NCI-H345 treated with DMSO at 0.1 percent for 48 hours (cell line): ENCODE results near the gene EPOP.
"Not testable (repeated sequence)": the region's sequence is repeated elsewhere in the genome, so short reads cannot be mapped to it uniquely, and the experiment has no call there.

Experiments
- DNase-seq: peaks from one replicate; lab custom pipeline; 2025; ENCODE audit not compliant: unreplicated experiment; lab: John Stamatoyannopoulos, UW

EPOP gene

DNA sequence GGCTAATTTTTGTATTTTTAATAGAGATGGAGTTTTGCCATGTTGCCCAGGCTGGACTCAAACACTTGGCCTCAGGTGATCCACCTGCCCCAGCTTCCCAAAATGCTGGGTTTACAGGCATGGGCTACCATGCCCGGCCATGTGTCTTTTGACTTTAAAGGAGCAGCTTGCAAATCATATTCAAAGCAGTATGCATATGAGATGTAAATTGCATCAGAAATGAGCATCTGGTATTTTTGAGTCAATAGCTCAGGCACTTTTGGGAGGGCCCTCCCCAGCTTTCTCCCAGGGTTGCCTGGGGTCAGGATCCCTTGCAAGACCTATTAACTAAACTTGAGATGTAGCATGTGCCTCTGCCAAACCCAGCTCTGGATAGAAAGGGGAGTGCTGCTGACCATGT is 21.5 kb downstream of the EPOP start:
- DNase-seq: no peak

DNA sequence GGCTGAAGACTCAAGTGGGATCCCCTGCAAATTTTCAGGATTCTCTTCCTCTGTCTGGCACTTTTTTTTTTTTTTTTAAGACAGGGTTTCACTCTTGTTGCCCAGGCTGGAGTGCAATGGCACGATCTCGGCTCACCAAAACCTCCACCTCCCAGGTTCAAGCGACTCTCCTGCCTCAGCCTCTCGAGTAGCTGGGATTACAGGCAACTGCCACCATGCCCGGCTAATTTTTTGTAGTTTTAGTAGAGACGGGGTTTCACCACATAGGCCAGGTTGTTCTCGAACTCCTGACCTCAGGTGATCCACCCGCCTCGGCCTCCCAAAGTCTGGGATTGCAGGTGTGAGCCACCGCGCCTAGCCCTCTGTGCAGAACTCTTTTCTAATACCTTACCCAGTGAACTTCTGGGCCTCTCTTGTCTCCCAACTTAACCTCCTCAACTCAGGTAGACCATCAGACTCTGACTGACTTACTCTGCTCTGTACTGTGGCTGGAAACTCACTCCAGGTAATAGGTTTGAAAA is 24.0 kb downstream of the EPOP start:
- DNase-seq: not testable (repeated sequence)

DNA sequence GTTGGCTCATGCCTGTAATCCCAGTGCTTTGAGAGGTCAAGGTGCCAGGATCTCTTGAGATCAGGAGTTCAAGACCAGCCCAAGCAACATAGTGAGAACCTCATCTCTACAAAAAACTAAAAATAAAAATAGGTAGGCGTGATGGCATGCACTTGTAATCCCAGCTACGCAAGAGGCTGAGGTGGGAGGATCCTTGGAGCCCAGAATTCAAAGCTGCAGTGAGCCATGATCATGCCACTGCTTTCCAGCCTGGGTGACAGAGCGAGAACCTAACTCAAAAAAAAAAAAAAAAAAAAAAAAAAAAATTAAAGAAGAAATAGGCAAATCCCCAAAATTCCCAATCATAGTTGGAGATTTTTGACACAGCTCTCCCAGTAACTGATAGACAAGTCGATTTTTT is 36.8 kb downstream of the EPOP start:
- no peak for DNase-seq

DNA sequence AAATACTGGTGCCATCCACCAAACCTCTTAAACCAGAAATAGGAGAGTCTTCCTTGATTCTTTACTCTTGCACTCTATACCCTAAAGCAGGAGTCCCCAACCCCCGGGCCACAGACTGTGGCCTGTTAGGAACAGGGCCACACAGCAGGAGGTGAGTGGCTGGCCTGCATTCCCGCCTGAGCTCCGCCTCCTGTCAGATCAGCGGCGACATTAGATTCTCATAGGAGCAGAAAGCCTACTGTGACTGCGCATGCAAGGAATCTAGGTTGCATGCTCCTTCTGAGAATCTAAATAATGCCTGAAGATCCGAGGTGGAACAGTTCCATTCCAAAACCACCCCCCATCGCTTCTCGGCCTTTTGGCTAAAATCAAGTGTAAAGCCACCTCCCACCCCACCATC is 38.7 kb downstream of the EPOP start:
- no peak for DNase-seq

DNA sequence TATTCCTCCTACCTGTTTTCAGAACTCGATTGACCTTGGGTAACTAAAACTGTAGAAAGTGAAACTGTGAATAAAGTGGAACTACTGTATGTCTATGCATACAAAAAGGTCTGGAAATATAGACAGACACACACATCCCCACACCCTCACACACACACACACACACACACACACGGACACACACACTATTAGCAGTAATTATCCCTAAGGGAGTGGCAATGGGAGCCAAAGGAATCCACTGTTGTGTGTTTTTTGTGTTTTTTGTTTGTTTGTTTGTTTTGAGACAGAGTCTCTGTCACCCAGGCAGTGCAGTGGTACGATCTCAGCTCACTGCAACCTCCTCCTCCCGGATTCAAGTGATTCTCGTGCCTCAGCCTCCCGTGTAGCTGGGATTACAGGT is 42.4 kb downstream of the EPOP start:
- no peak for DNase-seq

DNA sequence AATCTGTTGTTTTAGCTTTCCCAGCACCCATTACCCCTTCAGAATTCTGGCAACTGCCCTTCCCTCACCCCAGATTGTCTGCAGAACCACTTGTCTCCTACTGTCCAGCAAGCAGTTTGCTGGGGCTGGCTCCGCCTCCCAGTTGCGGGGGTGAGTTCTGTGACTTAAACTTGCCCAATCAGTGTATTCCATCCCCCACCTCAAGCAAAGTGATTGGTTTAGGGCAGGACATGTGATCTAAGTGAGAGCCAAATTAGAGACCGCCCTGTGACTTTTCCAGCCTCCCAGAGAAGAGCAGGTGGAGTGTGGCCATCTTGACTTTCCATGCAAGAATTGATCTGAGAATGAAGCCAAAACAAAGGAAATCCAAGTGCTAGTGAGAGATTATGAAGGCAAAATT is 46.3 kb downstream of the EPOP start:
- no peak for DNase-seq

DNA sequence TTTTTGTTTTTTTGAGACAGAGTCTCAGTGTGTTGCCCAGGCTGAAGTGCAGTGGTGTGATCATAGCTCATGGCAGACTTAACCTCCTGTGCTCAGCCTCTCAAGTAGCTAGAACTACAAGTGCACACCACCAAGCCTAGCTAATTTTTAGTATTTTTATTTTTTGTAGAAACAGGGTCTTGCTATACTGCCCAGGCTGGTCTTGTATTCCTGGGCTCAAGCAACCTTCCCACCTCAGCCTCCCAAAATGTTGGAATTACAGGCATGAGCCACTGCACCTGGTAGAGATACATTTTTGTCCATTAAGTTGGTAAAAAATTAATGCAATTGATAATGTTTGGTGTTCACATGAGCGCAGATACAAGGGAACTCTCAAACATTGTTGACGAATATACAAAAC is 46.8 kb downstream of the EPOP start:
- no peak for DNase-seq

DNA sequence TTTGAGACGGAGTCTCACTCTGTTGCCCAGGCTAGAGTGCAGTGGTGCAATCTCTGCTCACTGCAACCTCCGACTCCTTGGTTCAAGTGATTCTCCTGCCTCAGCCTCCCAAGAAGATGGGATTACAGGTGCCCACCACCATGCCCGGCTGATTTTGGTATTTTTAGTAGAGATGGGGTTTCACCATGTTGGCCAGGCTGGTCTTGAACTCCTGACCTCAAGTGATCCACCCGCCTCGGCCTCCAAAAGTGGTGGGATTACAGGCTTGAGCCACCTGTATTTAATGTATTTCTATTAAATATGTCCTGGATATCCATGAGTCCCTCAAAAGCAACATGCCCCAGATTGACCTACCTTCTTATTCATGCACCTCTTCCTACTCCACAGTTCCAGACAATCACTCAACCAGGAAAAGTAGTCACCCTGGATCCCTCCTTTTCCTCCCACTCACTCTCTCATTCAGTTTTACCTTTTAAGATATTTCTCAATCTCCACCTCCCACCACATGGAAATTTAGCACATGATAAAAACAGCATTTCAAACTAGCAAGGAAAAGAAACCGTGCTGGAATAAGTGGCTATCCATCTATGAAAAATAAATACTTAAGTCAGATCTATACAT is 48.0 kb downstream of the EPOP start:
- DNase-seq: not testable (repeated sequence)

DNA sequence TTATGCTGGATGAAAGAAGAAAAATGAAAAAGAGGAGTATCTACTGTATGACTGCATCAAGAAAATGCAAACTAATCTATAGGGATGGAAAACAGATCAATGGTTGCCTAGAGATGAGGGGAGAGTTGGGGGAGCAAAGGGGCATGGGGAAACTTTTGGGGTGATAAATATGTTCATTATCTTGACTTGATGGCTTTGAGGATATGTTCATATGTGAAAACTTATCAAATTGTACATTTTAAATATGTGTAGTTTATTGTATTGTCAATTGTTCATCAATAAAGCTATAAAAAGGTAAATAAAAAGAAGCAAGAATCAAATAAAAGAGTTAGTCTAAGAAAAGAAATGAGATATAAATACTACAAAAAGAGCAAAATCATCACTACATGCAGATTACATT is 49.3 kb downstream of the EPOP start:
- DNase-seq: no peak

DNA sequence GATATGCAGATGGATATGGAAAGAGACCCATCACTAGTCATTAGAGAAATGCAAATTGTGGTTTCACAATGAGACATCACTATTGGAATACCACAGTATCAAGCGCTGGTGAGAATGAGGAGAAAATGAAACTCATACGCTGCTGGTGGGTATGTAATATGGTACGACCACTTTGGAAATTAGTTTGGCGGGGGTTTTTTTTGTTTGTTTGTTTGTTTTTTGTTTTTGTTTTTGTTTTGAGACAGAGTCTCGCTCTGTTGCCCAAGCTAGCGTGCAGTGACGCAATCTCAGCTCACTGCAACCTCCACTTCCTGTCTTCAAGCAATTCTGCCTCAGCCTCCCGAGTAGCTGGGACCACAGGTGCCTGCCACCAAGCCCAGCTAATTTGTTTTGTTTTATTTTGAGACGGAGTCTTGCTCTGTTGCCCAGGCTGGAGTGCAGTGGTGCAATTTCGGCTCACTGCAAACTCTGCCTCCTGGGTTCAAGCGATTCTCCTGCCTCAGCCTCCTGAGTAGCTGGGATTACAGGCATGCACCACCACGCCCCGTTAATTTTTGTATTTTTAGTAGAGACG is 49.9 kb downstream of the EPOP start:
- not testable (repeated sequence) for DNase-seq
